EH (cell line): Measurements from ENCODE around the gene LRRC27.

Source experiments
- DNase-seq: peaks from one replicate; pipeline ENCODE4 v3.0.0-alpha.2; 2015; ENCODE audit warnings: low read depth

Gene LRRC27

DNA sequence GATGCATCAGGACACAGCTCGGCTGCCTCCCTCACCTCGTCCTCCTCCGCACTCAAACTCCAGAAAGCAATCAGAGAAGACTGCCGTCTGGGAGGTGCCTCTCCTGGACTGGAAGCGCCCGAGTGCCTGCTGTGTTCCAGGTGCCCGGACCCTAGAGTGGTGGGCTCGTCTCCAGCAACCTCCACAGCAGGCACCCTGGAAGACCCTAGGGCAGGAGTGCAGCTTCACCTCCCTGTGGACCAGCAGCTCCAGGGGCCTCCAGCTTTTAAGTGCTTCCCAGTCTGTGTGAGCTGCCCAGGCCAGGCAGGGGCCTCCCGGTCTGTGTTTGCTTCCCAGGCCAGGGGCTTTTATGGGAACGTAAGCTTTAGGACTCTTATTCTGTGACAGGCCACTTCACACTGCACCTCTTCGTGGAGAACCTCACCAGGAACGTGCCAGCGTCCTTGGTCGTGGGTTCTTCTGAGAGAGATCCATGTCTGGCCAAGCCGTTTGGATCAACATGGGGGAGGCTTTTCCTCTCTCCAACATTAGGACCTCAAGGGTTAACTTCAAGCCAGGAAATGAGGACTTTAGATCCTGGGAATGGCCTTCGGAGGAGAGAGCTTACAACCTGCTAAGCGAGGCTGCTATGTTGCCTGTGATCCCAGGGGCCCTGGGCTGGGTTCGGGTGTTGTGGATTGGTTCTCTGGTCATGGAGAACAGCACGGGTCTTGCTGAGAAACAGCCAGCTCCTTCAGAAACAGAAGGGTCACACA lies 59.1 kb downstream of the LRRC27 start:
- DNase-seq, result no peak

DNA sequence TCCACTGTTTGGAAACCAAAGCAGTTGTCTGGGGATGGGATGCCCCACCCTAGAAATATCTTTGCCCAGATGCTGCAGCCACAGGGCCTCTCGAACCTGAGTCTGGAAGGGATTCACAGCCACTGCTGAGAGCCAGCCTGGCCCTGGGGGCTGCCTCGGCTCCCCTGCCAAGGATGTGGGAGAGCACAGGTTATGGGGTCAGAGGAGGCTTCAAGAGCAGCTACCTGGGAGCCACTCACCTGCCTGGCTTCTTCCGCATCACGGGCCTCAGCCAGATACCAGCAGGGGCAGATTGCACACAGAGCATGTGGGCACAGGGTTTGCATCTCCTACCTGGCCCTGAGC lies 59.7 kb downstream of the LRRC27 start:
- no peak for DNase-seq

- DNase-seq, result no peak
These were observed 60.3 kb downstream of the LRRC27 start for GRCh38 chr10:132392184-132392800.

DNA sequence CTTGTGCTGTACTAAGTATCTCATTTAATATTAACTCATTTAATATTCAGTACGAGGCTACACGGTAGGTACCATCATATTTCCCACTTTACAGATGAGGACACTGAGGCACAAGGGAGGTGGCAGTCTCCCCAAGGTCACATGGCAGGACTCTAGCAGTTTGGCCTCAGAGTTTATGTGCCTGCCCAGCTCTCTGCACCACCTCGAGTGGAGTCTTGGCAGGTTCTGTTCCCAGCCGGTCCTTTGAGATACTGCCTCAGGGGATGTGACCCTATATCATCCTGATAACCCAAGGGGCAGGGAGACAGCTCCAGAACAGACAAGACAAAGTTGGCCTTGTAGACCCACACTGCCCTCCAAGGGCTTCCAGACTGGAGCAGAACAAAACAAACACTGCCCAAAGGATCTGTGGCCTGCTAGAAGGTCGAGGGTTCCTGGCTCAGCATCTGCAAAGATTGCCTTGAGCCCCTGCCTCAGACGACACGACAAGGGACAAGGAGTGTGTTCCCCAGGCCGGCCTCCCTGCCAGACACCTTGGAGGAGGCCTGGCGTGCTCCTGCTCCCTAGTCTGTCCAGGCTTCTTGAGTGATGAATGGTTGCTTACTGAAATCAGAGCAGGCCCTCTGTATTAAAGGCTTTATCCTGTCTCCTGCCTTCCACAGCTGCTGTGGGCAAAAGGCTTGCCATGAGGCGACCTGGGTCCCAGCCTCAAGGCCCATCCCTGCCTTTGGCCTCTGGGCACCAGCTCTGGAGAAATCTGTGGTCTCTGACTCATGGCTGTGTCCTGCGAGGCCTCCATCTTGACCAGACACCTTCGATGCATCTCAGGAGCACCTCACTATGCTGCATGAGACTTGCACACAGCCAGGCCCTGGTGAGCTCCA lies 61.1 kb downstream of the LRRC27 start:
- DNase-seq, result peak; percentile 71

DNA sequence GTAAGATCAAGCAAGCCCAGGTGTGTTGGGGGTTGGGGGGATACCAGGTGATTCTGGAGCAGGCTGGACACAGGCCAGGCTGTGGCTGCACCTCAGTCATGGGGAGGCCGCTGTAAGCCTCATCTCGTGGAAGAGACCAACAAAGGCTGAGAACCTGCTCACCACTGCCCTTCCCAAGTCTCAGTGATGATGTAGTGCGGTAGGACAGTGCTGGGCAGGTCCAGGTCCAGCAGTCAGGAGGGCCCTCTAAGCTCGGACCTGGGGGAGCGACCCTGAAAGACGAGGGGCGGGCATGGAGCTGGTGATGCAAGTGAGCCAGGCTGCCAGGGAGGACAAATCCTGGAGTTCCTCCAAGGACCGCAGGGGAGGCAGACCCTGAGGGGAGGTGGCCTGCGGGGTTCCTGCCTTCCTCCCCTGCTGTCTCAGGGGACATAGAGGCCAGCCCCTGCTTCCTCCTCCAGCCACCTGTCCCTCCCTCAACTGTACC lies 61.7 kb downstream of the LRRC27 start:
- no peak for DNase-seq

GRCh38 chr10:132394201-132394811 lies 62.3 kb downstream of the LRRC27 start:
- DNase-seq, result no peak

GRCh38 chr10:132394936-132395703 lies 63.1 kb downstream of the LRRC27 start:
- no peak for DNase-seq

DNA sequence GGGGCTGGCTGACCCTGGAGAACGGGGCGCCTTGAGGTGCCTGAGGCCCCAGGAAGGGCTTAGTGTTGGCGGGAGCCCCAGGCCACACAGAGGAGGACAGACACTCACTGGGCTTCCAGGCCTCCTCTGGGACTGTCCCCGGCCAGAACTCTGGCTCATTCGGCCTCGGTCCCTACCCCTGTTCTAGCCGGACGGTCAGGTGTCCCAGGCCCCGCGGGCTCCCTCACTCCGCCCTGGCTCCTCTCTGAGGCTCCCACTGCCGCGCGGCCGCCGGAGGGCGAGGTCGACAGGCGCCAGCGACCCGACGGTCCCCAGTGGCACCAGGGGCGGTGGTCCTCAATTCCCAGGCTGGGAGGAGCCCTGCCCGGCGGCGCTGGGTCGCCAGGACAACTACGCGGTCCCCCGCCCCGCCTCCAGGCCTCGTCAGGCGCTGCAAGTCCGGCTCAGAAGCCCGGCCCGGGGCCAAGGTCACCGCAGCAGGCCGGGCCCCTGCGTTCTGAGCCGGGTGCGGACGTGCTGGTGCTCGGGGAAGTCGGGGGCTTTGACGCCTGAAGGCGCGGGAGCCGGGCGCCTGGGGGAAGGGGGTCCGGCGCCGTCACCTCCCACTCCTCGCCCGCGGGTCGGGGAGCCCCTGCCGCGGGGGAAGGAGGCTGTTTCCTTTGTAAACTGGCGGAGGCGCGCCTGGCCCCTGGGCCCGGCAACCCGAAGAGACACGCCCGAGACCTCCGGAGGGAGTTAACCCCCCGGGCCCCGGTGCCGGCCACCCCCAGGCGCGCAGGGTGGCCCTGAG lies 63.9 kb downstream of the LRRC27 start:
- no peak for DNase-seq

- peak; percentile 61 for DNase-seq
These were observed 64.6 kb downstream of the LRRC27 start for GRCh38 chr10:132396494-132397035.

GRCh38 chr10:132397036-132397541 lies 65.1 kb downstream of the LRRC27 start, which contains the start of gene PWWP2B:
TSS of gene PWWP2B (plus strand) at chr10:132397200. CDS start at chr10:132397227, 27 bp downstream.
- peak; percentile 44 for DNase-seq

DNA sequence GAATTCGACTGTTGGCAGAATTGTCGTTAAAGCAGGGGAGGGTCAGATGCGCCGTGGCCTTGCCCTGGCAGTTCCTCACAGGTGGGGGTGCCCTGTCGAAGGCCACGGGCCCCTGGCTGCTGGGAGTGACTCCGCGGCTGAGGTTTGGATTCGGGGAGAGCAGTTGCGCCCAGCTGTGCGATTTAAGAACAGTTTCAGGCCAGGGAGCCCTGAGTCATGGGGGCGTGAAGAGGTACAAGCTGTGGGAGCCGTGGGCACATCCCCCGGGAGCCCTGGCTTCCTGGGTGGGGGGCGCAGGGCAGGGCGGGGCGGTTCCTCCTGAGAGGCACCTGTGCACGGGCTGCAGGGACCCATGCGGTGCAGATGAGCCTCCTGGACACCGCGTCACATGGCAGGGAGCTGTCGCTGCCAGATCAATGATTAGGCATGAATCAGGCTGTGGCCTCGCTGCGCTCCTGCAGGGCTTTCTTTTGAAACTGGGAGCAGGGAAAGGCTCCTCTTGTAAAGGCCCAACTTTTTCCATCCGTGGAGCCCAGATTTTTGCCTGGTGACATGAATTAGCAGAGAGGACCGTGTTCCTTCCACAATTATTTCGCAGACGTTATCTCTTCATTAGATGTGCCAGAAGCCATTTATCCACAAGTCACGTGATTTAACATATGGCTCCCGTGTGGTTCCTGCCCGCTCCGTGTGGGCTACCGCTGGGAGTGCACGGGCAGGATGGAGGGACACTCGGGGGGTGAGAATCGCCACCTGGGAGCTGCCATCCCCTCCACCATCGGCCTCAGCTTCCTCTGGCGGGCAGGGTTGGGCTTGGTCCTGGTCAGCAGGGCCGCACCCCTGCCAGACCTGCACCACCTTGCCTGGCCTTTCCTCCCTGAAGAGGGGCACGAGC lies 65.9 kb downstream of the LRRC27 start:
- DNase-seq, result peak; percentile 62

DNA sequence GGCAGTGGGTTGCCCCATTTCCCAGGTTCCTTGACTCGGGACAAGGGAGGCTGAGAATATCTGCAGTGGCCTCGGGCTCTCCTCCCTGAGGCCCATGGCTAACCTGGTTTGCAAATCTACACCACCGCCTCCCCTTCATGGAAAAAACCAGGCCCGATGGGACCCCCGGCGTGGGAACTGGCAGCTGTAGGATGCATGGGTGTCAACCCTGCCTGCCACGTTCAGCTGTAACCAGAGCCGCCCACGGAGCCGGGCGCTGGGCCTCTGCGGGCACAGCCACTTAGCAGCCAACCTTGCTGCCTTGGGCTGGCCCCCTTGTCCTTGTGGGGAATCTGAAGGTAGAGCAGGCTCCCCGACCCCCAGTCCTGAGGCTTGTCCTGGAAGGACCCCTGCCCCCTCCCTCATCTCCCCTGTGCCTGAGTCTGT lies 66.6 kb downstream of the LRRC27 start:
- DNase-seq, result no peak

GRCh38 chr10:132399117-132400035 lies 67.4 kb downstream of the LRRC27 start:
- no peak for DNase-seq

DNA sequence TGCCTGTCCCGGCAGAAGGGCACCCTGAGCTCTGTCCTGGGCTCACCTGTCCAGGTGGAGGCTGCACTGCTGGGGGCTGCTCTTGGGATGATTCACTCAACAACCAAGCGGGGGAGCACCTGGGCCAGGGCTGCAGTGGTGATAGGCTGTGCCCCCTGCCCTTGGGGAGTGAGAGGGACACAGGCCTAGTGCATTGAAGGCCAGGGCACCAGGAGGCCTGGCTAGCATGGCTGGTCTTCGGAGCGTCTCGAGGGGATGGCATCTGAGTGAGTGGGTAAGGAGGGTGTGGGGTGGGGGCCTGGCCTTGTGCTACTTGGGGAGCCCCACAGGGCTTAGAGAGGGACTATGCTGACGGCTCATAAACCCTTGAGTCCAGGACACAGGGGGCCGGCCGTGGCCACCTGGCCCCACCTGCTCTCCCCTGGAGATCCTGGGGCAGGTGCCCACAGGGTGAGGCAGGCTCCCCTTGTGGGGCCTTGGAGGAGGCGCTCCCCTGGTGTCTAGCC lies 68.1 kb downstream of the LRRC27 start:
- no peak for DNase-seq

DNA sequence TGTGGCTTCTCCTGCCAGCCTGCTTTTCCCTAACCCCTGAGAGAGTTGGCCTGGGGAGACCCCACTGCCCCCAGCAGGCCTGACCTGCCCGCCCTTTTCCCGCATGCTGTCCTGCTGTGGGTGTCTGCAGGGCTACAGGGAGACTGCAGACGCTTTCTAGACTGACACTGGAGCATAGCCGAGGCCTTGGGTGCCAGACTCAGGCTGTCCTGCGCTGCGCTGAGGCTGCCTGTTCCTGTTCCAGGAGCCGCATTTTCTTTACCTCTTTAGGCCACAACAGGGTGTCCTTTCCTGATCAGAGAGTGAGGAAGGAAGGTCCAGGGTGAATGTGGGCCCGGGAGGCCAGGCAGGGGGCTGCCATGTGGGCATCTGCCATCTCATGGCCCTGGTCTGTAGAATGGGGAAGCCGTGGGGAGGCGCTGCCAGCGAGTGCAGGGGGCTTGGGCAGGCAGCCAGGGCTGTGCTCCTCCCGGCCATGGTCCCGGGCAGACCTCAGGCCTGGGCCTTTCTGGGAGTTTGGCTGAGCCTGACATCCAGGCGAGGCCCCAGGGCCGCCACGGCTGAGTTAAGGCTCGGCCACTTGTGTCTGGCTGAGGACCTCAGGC lies 68.7 kb downstream of the LRRC27 start:
- no peak for DNase-seq

DNA sequence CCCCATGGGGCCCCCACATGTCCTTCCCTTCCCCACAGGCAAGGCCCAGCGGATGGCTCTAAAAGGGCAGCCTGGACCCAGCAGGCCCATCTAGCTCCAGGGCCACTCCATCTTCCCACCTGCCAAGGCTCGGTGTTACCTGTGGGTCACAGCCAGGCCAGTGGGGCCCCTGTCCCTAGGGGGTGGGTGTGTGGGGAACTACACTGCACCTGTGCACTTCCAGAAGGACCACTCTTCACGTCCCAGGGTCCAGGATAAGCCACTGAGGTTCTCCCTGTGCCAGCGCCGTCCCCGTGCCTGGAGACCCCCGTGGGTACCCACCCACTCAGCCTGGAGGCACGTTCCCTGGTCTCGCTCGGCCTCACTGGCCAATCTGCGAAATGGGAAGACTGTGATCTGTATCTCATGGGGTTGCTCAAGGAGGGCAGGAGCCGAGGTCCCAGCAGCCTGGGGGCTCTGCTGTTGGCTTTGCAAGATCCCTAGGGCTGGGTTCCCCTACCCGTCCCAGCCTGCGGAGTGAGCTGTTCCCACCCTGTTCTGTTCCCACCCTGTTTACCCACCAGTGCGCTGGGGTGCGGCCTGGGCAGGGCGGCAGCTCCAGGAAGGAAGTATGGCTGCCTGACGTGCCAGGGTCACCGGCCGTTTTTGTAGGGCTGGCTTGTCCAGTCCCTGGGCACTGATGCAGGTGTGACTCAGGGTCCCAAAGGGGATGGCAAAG lies 69.6 kb downstream of the LRRC27 start:
- DNase-seq, result no peak
